Thyroid gland (tissue), 4 donors: ENCODE data around the gene CNOT1. TPM values are rescaled to one million over a fixed set of nuclear protein-coding genes. Genes with fewer than 3 reads are reported as not detected.

Experiments used
- DNase-seq, 2 donors: peaks; one replicate each; pipeline ENCODE4 v3.0.0-alpha.2; 2019
- H3K27ac ChIP-seq, 3 donors: fragments of 200-600 bp; sonication (generic); 1 replicate in 2 of 3; 2 replicates in 1 of 3; pipeline ENCODE4 v1.5.1; 2016 to 2019; ENCODE audit warnings: mild to moderate bottlenecking in 1 of 3, moderate library complexity in 1 of 3
- H3K27me3 ChIP-seq: fragments of 200-600 bp; sonication (generic); one replicate; pipeline ENCODE4 v1.5.1; 2019
- H3K36me3 ChIP-seq, 2 donors: fragments of 200-600 bp; sonication (generic); one replicate each; pipeline ENCODE4 v1.5.1; 2016 to 2019
- H3K4me1 ChIP-seq, 2 donors: fragments of 200-600 bp; sonication (generic); one replicate each; pipeline ENCODE4 v1.5.1; 2017 to 2019
- H3K4me3 ChIP-seq, 3 donors: fragments of 200-600 bp; sonication (generic); replicated peaks in 1 of 3; 1 replicate in 2 of 3; 2 replicates in 1 of 3; pipeline ENCODE4 v1.5.1; 2016; ENCODE audit warnings: mild to moderate bottlenecking in 1 of 3
- H3K9me3 ChIP-seq: fragments of 200-600 bp; sonication (generic); one replicate; pipeline ENCODE4 v1.5.1; 2017
- CTCF ChIP-seq, 6 experiments: fragments of 200-600 bp in 3 of 6; fragments of 450-650 bp in 3 of 6; sonication (generic) in 3 of 6; IDR thresholded peaks; one replicate each; pipeline ENCODE4 v1.5.1; 2016 to 2019; ENCODE audit warnings: antibody characterized with exemption in 6 of 6, mild to moderate bottlenecking in 2 of 6, inconsistent platforms in 1 of 6, moderate library complexity in 1 of 6
- POLR2A ChIP-seq, 2 donors: fragments of 450-650 bp; IDR thresholded peaks; one replicate each; pipeline ENCODE4 v1.6.1; 2017; ENCODE audit warnings: antibody characterized with exemption in 2 of 2, mild to moderate bottlenecking in 2 of 2, moderate library complexity in 1 of 2
- WGBS, 2 donors: methylation state at CpG; one replicate each; pipeline ENCODE4 v1.1.5; 2017; 5-methylcytosine and 5-hydroxymethylcytosine counted together
- intact Hi-C: fragments of 100-400 bp; cut with DNase I; formaldehyde crosslinking; loops from one replicate; pipeline ENCODE4 v1.15.1; 2023
- total RNA-seq, 4 donors: library from RNA; depleted of rRNA; stranded (reverse); fragments of >200 nt; gene quantifications; one replicate each; pipeline ENCODE4 v1.2.3, GENCODE V29; 2016

The CNOT1 gene
- total RNA-seq, 4 donors from 2014 or later: 109 to 150 (median 133) TPM

DNA sequence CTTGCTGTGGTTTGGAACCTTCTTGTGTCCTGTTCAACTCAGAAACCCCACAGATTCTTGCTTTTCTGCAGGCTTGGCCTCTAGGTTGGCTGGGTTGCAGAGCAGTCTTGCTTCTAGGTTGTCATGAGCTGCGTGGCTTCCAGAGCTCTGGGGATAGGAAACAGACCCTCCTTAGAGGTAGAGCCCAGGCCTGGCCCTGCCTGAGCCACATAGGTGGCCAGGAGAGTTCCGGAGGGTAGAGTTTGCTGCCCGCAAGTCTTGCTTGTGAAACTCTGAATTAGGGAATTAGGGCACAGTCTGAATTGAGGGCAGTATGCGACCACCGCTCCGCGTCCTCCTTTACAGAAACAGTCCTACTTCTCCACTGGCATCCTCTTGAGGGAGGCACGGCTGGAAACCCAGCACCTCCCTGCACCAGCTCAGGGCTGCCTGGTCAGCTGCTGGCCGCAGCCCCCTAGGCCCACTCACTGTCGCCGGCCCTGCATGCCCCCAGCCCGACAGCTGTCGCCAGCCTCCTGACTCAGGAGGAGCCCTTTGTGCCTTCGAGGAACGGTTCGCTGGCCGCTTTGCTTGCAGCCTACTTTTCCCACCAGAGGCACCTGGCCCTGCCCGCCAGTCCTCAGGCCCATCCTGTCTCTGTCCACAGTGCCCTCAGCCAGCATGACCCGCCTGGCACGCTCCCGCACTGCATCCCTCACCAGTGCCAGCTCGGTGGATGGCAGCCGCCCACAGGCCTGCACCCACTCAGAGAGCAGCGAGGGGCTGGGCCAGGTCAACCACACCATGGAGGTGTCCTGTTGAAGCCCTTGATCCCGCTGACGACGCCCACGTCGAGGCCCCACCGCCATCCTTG is 118.6 kb downstream of the CNOT1 start:
- intact Hi-C loops: loop anchor here (5.0 to 10.0 kb wide), 2 partner anchors 146 to 244 kb away; no protein-coding TSS in a partner anchor
- H3K36me3 ChIP-seq: no peaks in the 10 kb centered on the region
- DNase-seq: no peak

GRCh38 chr16:58510097-58510775 is 119.4 kb downstream of the CNOT1 start:
- H3K4me1 ChIP-seq: peaks cover 0 to 3% of the 10 kb centered on the region in 2 donors
- 88 to 89% methylated on average over 17 to 18 of the region's 18 CpGs for WGBS, 2 donors
- no peak overlapping the region for H3K27ac ChIP-seq
- intact Hi-C loops: loop anchor here (5.0 to 10.0 kb wide), 2 partner anchors 147 to 245 kb away; no protein-coding TSS in a partner anchor
- H3K36me3 ChIP-seq: no peaks in the 10 kb centered on the region
- no peak overlapping the region for H3K4me3 ChIP-seq
- H3K9me3 ChIP-seq: no peaks in the 10 kb centered on the region
- DNase-seq: no peak
- no peaks in the 10 kb centered on the region for H3K27me3 ChIP-seq
- no peak for TF ChIP-seq CTCF (IDR thresholded peaks at IDR 0.05)
- no peak for TF ChIP-seq POLR2A (IDR thresholded peaks at IDR 0.05)

More for the DNA sequence above, 118.6 kb downstream of the CNOT1 start:
- WGBS, 2 donors: 87 to 88% methylated on average over 26 to 28 of the region's 30 CpGs
- H3K27ac ChIP-seq: no peak overlapping the region
- TF ChIP-seq CTCF (IDR thresholded peaks at IDR 0.05) (no peak), POLR2A (IDR thresholded peaks at IDR 0.05) (no peak)
- H3K4me1 ChIP-seq: peaks cover 0 to 3% of the 10 kb centered on the region in 2 donors
- no peaks in the 10 kb centered on the region for H3K27me3 ChIP-seq
- H3K4me3 ChIP-seq: no peak overlapping the region
- no peaks in the 10 kb centered on the region for H3K9me3 ChIP-seq

DNA sequence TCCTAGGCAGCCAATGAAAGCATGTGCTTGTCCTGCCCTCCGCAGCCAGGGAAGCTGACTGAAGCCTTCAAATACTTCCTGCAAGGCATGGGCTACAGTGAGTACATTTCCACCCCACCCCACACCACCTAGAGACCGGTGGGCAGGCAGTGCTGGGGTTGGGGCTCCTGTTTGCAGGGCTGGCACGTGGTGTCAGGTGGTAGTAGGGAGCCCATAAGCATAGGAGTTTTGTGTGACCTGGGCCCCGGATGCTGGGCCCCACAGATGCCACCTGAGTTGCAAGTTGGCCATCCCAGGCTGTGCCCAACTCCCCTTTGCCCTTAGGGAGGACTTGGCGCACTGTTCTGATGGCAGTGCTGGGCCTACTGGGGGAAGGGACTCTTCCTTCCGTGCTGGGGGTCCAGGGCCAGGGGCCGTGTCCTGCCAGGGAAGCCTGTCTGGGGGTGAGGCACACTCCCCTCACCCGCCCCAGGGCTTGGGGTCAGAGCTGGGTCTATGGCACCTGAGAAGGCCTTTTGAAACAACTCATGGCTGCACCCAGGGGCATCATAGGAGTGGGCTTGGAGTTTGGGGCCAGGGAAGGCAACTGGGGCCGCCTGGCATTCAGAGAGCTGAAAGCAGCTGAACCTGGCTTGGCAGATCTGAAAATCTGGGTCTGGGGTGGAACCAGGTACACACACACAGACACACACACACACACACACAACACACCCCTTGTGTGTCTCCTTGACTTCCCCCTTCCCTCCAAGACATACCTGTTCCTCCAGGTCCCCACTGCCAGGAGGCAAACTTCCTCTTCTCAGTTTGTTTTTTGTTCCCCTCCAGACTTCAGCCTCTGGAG is 120.2 kb downstream of the CNOT1 start:
- DNase-seq: no peak
- H3K27ac ChIP-seq: no peak overlapping the region
- WGBS, 2 donors: 91 to 95% methylated on average over 3 to 5 of the region's 9 CpGs
- intact Hi-C loops: loop anchor here (5.0 to 10.0 kb wide), 2 partner anchors 148 to 245 kb away; no protein-coding TSS in a partner anchor
- H3K4me3 ChIP-seq: no peak overlapping the region
- no peaks in the 10 kb centered on the region for H3K4me1 ChIP-seq
- no peaks in the 10 kb centered on the region for H3K36me3 ChIP-seq
- H3K9me3 ChIP-seq: no peaks in the 10 kb centered on the region
- no peak for TF ChIP-seq CTCF (IDR thresholded peaks at IDR 0.05)
- no peak for TF ChIP-seq POLR2A (IDR thresholded peaks at IDR 0.05)
- H3K27me3 ChIP-seq: no peaks in the 10 kb centered on the region

DNA sequence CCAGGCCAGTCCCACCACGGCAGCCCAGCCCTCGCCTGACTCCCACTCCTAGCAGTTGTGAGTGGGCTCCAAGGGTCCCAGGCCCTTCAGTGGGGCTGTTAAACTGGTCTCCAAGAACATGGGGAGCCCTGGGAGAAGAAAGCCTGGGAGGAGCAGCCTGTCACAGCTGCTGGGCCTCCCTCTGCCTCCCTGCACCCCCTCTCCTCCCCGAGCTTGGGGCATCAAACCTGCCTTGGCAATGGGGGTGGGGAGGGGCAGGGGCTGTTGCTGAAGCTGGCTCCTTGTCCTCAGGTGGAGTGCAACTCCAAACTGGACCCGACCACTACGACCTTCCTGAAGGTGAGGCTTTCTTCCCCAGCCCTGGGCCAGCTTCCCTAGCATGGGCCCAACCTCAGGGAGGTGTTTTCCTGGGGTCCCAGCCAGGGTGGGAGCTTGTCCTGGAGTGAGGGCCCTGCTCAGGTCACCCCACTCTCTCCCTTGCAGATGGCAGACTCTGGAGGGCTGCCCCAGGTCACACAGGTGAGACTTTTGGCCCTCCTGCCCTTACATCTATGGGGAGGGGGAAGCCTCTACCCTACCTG is 120.9 kb downstream of the CNOT1 start:
- Histone ChIP-seq H3K9me3 (no peaks in the 10 kb centered on the region), H3K36me3 (no peaks in the 10 kb centered on the region), H3K4me1 (no peaks in the 10 kb centered on the region), H3K27ac (no peak overlapping the region), H3K27me3 (no peaks in the 10 kb centered on the region), H3K4me3 (no peak overlapping the region)
- DNase-seq: no peak
- intact Hi-C loops: no loop called here
- 88 to 93% methylated on average over 2 to 5 of the region's 5 CpGs for WGBS, 2 donors
- TF ChIP-seq POLR2A (IDR thresholded peaks at IDR 0.05) (no peak), CTCF (IDR thresholded peaks at IDR 0.05) (no peak)
